Prostate gland (tissue), 2 donors: ENCODE data around the gene USP10. TPM values are rescaled to one million over a fixed set of nuclear protein-coding genes. Genes with fewer than 3 reads are reported as not detected.
A peak's percentile ranks its signal among the peaks of the same experiment; 100 is the strongest.

ENCODE experiments used
- DNase-seq: peaks from one replicate; pipeline ENCODE4 v3.0.0-alpha.2; 2019; ENCODE audit warnings: low spot score
- H3K27ac ChIP-seq, 2 donors: fragments of 200-600 bp; sonication (generic); 2 replicates each; pipeline ENCODE4 v1.5.1; 2017 to 2019
- H3K27me3 ChIP-seq: fragments of 200-600 bp; sonication (generic); replicated peaks from 2 replicates; pipeline ENCODE4 v1.5.1; 2019; ENCODE audit not compliant: insufficient read depth
- H3K36me3 ChIP-seq, 2 donors: fragments of 200-600 bp; sonication (generic); 1 replicate in 1 of 2; 2 replicates in 1 of 2; pipeline versions ENCODE4 v1.5.1 to v1.8.1; 2017 to 2019
- H3K4me1 ChIP-seq: fragments of 200-600 bp; sonication (generic); replicated peaks from 2 replicates; pipeline ENCODE4 v1.5.1; 2019
- H3K4me3 ChIP-seq, 2 donors: fragments of 200-600 bp; sonication (generic); 2 replicates each; pipeline ENCODE4 v1.5.1; 2017 to 2019
- H3K9me3 ChIP-seq: fragments of 200-600 bp; sonication (generic); 2 replicates; pipeline ENCODE4 v1.5.1; 2017
- CTCF ChIP-seq, 4 experiments: fragments of 200-600 bp in 2 of 4; fragments of 450-650 bp in 2 of 4; sonication (generic) in 2 of 4; IDR thresholded peaks; 1 replicate in 3 of 4; 2 replicates in 1 of 4; pipeline ENCODE4 v1.5.1; 2016 to 2019; ENCODE audit warnings: antibody characterized with exemption in 4 of 4, mild to moderate bottlenecking in 2 of 4, moderate library complexity in 2 of 4
- POLR2A ChIP-seq: fragments of 450-650 bp; IDR thresholded peaks from one replicate; pipeline ENCODE4 v1.6.1; 2016; ENCODE audit warnings: antibody characterized with exemption, mild to moderate bottlenecking
- POLR2AphosphoS5 ChIP-seq: sonication (generic); formaldehyde crosslinking; IDR thresholded peaks from one replicate; pipeline ENCODE4 v1.6.1; 2017; ENCODE audit warnings: antibody characterized with exemption
- WGBS: methylation state at CpG from one replicate; pipeline ENCODE4 v1.1.5; 2018; 5-methylcytosine and 5-hydroxymethylcytosine counted together
- intact Hi-C: fragments of 100-400 bp; cut with DNase I; formaldehyde crosslinking; loops from one replicate; pipeline ENCODE4 v1.14.2; 2022
- total RNA-seq, 2 donors: library from RNA; depleted of rRNA; stranded (reverse); fragments of >200 nt; gene quantifications; one replicate each; pipeline ENCODE4 v1.1.0, GENCODE V29; 2016

The USP10 gene
- total RNA-seq, 2 donors from 2014 or later = 57.4 to 95.7 TPM

GRCh38 chr16:84726079-84726668, 26.4 kb downstream of the USP10 start:
- H3K27me3 ChIP-seq = no peaks in the 10 kb centered on the region
- intact Hi-C loops = loop anchor here (5.0 to 10.0 kb wide), 5 partner anchors 54 to 214 kb away; partner anchors contain the start of gene KLHL36
- peak; percentile 84 to 98 (median 94) for TF ChIP-seq CTCF (IDR thresholded peaks at IDR 0.05)
- TF ChIP-seq POLR2AphosphoS5 = peak; percentile 82
- no peak for TF ChIP-seq POLR2A
- no peaks in the 10 kb centered on the region for H3K9me3 ChIP-seq
- peak; percentile 94 for DNase-seq
- H3K27ac ChIP-seq = peak overlapping the region in 1 of 2 donors; percentile 63
- no peak overlapping the region for H3K4me3 ChIP-seq
- H3K36me3 ChIP-seq = no peaks in the 10 kb centered on the region
- H3K4me1 ChIP-seq = peaks cover 16% of the 10 kb centered on the region
- 10% methylated on average over 12 of the region's 12 CpGs for WGBS

- Histone ChIP-seq H3K9me3 (no peaks in the 10 kb centered on the region), H3K4me3 (no peak overlapping the region), H3K36me3 (no peaks in the 10 kb centered on the region), H3K4me1 (peaks cover 16% of the 10 kb centered on the region), H3K27me3 (no peaks in the 10 kb centered on the region), H3K27ac (peak overlapping the region in 1 of 2 donors; percentile 63)
- intact Hi-C loops = loop anchor here (5.0 to 10.0 kb wide), 5 partner anchors 55 to 215 kb away; partner anchors contain the start of gene KLHL36
- no peak for TF ChIP-seq CTCF (IDR thresholded peaks at IDR 0.05)
- no peak for TF ChIP-seq POLR2AphosphoS5
- TF ChIP-seq POLR2A = no peak
- DNase-seq = no peak
- WGBS = 74% methylated on average over 14 of the region's 14 CpGs
Observed at GRCh38 chr16:84726669-84727467, 27.1 kb downstream of the USP10 start.

- Histone ChIP-seq H3K27me3 (no peaks in the 10 kb centered on the region), H3K27ac (no peak overlapping the region), H3K4me3 (no peak overlapping the region), H3K9me3 (no peaks in the 10 kb centered on the region), H3K36me3 (no peaks in the 10 kb centered on the region), H3K4me1 (peaks cover 23% of the 10 kb centered on the region)
- 95% methylated on average over 10 of the region's 10 CpGs for WGBS
- no peak for DNase-seq
- intact Hi-C loops = loop anchor here (5.0 to 10.0 kb wide), 5 partner anchors 57 to 217 kb away; partner anchors contain the start of gene KLHL36
- TF ChIP-seq POLR2A (no peak), CTCF (IDR thresholded peaks at IDR 0.05) (no peak), POLR2AphosphoS5 (no peak)
Observed at GRCh38 chr16:84728853-84729424, 29.1 kb downstream of the USP10 start.

- Histone ChIP-seq H3K27me3 (no peaks in the 10 kb centered on the region), H3K36me3 (no peaks in the 10 kb centered on the region), H3K9me3 (no peaks in the 10 kb centered on the region), H3K27ac (peak overlapping the region; percentile 23 to 74), H3K4me3 (peak overlapping the region in 1 of 2 donors; percentile 5), H3K4me1 (peaks cover 30% of the 10 kb centered on the region)
- intact Hi-C loops = loop anchor here (5.0 to 10.0 kb wide), 5 partner anchors 58 to 218 kb away; partner anchors contain the start of gene KLHL36
- TF ChIP-seq POLR2AphosphoS5 (no peak), CTCF (IDR thresholded peaks at IDR 0.05) (no peak), POLR2A (no peak)
- no peak for DNase-seq
- WGBS = 28% methylated on average over 7 of the region's 7 CpGs
Observed at GRCh38 chr16:84729716-84730320, 30.0 kb downstream of the USP10 start.
